OCI-LY7 (cell line): ENCODE data around the gene CDH23. TPM values are rescaled to one million over a fixed set of nuclear protein-coding genes. Genes with fewer than 3 reads are reported as not detected.

Experiments used
- BruUV-seq: library from RNA; stranded (reverse); fragments of 400-500 nt; replicated peaks from 2 replicates; lab custom pipeline; 2021; lab: Mats Ljungman, UMichigan
- CTCF ChIA-PET: fragments of 300-600 bp; sonication (Branson Sonifier 250); formaldehyde crosslinking; loops from one replicate; lab custom pipeline; 2022; ENCODE audit warnings: antibody characterized with exemption; ENCODE audit not compliant: unreplicated experiment; lab: Charles Lee
- POLR2A ChIA-PET: fragments of 300-600 bp; sonication (Branson Sonifier 250); formaldehyde crosslinking; loops from one replicate; lab custom pipeline; 2022; ENCODE audit warnings: antibody characterized with exemption; lab: Charles Lee
- DNase-seq: peaks from one replicate; pipeline ENCODE4 v3.0.0-alpha.2; 2015; ENCODE audit warnings: low spot score
- H2AFZ ChIP-seq: fragments of 200-600 bp; sonication (generic), shearing (Covaris generic); 2 replicates; pipeline ENCODE4 v1.6.1; 2014; ENCODE audit warnings: mild to moderate bottlenecking, antibody characterized with exemption, low read length, moderate library complexity
- H3K27ac ChIP-seq: fragments of 200-600 bp; sonication (generic); 2 replicates; pipeline ENCODE4 v1.5.1; 2014; ENCODE audit warnings: mixed run types, low read depth, mild to moderate bottlenecking, moderate library complexity, low read length, inconsistent platforms; ENCODE audit not compliant: poor library complexity, severe bottlenecking
- H3K36me3 ChIP-seq: fragments of 200-600 bp; sonication (generic); 2 replicates; pipeline ENCODE4 v1.6.1; 2014; ENCODE audit warnings: mild to moderate bottlenecking, antibody characterized with exemption, low read length, moderate library complexity, mixed read lengths; ENCODE audit not compliant: insufficient read depth
- H3K4me1 ChIP-seq: fragments of 200-600 bp; sonication (generic); 2 replicates; pipeline ENCODE4 v1.5.1; 2014; ENCODE audit warnings: mild to moderate bottlenecking, low read length; ENCODE audit not compliant: insufficient read depth, poor library complexity, severe bottlenecking
- H3K4me2 ChIP-seq: fragments of 200-600 bp; sonication (generic); 2 replicates; pipeline ENCODE4 v1.6.1; 2014; ENCODE audit warnings: mild to moderate bottlenecking, low read length
- H3K4me3 ChIP-seq: fragments of 200-600 bp; sonication (generic); 2 replicates; pipeline ENCODE4 v1.5.1; 2014; ENCODE audit warnings: mild to moderate bottlenecking, low read depth, low read length; ENCODE audit not compliant: poor library complexity, severe bottlenecking
- H3K79me2 ChIP-seq: fragments of 200-600 bp; sonication (generic); 2 replicates; pipeline ENCODE4 v1.6.1; 2016; ENCODE audit warnings: low read depth, mild to moderate bottlenecking, low read length, moderate library complexity, mixed read lengths; ENCODE audit not compliant: insufficient read depth
- H3K9me2 ChIP-seq: fragments of 200-600 bp; sonication (generic); 2 replicates; pipeline ENCODE4 v1.6.1; 2016; ENCODE audit warnings: mild to moderate bottlenecking, low read length, mixed read lengths; ENCODE audit not compliant: insufficient read depth
- H3K9me3 ChIP-seq: fragments of 200-600 bp; sonication (generic); 2 replicates; pipeline ENCODE4 v1.6.1; 2014; ENCODE audit warnings: mild to moderate bottlenecking, mixed run types, low read length, mixed read lengths
- H4K20me1 ChIP-seq: fragments of 200-600 bp; sonication (generic); 2 replicates; pipeline ENCODE4 v1.6.1; 2014; ENCODE audit warnings: mild to moderate bottlenecking, antibody characterized with exemption, low read length, moderate library complexity, mixed read lengths; ENCODE audit not compliant: insufficient read depth
- EZH2phosphoT487 ChIP-seq: fragments of 200-600 bp; sonication (generic); IDR thresholded peaks from 2 replicates; pipeline ENCODE4 v1.6.1; 2018; ENCODE audit warnings: low read depth, borderline replicate concordance, mild to moderate bottlenecking, mixed run types, antibody characterized with exemption, low read length, moderate library complexity, mixed read lengths
- intact Hi-C: fragments of 100-400 bp; cut with micrococcal nuclease; formaldehyde crosslinking; loops from one replicate; pipeline ENCODE4 v1.10.0; 2022; ENCODE audit not compliant: unreplicated experiment
- total RNA-seq, 2 experiments: library from RNA; depleted of rRNA in 1 of 2; stranded (reverse); fragments of >200 nt in 1 of 2; shearing (Covaris generic) in 1 of 2; gene quantifications; 2 replicates each; pipeline ENCODE4 v1.2.3, GENCODE V29; 2014 to 2022
- TF ChIP-seq, protein P1 (sequence below): fragments of 200-600 bp; sonication (generic); conservative IDR thresholded peaks from 2 replicates; pipeline ENCODE4 v1.5.1; 2014; ENCODE audit warnings: mild to moderate bottlenecking, antibody characterized with exemption, low read length, moderate library complexity, mixed read lengths

CDH23 gene
- total RNA-seq, 2 experiments from 2014 or later, result 0.92 to 9.9 TPM

- no TSS peak for BruUV-seq
- DNase-seq, result peak; percentile 80
- intact Hi-C loops, result loop anchor here (1.0 to 5.0 kb wide), 5 partner anchors 21 to 500 kb away; partner anchors contain the start of gene VSIR
- Histone ChIP-seq H2AFZ (no peak overlapping the region), H3K4me3 (no peak overlapping the region), H3K27ac (no peak overlapping the region), H3K9me2 (no peaks in the 10 kb centered on the region), H3K79me2 (no peaks in the 10 kb centered on the region), H3K4me2 (no peak overlapping the region), H3K9me3 (no peaks in the 10 kb centered on the region), H3K36me3 (peaks cover 24% of the 10 kb centered on the region), H3K4me1 (peaks cover 6% of the 10 kb centered on the region), H4K20me1 (no peaks in the 10 kb centered on the region)
- CTCF ChIA-PET, result interaction anchor here (0.5 to 1.4 kb wide), 7 partner anchors 34 to 219 kb away, joined by 3 to 5 read pairs (median 4); no protein-coding TSS in a partner anchor
- TF ChIP-seq EZH2phosphoT487, result no peak
- TF ChIP-seq, protein P1, sequence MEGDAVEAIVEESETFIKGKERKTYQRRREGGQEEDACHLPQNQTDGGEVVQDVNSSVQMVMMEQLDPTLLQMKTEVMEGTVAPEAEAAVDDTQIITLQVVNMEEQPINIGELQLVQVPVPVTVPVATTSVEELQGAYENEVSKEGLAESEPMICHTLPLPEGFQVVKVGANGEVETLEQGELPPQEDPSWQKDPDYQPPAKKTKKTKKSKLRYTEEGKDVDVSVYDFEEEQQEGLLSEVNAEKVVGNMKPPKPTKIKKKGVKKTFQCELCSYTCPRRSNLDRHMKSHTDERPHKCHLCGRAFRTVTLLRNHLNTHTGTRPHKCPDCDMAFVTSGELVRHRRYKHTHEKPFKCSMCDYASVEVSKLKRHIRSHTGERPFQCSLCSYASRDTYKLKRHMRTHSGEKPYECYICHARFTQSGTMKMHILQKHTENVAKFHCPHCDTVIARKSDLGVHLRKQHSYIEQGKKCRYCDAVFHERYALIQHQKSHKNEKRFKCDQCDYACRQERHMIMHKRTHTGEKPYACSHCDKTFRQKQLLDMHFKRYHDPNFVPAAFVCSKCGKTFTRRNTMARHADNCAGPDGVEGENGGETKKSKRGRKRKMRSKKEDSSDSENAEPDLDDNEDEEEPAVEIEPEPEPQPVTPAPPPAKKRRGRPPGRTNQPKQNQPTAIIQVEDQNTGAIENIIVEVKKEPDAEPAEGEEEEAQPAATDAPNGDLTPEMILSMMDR, result peak; percentile 97
- POLR2A ChIA-PET, result no interaction called here
Observed at GRCh38 chr10:71812016-71812912, 415.5 kb downstream of the CDH23 start.

DNA sequence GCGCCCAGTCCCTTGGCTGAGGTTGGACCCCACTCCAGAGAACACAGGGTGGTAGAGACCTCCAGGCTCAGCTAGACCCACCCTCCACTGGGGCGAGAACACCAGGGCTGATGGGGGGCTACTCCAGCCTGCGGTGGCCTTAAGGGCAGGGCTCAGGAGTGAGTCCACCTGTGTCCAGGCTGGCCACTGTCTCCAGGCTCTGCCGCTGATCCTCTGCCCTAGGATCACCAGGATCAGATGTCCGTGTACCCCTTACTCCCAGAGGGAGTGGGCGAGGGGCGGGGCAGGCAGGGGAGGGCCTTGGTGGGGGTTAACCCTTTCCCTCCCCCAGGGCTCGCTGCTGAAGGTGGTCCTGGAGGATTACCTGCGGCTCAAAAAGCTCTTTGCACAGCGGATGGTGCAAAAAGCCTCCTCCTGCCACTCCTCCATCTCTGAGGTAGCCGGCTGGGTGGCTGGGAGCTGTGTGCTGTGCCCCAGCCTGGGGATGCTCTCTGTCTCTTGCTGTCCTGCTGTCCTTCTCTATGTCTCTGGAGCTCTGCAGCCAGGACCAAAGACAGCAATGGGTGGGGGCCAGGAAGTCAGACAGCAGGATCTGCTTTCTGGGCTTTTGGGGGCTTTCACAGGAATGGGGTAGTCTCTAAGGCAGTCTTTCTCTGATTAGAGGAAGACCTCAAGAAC, 416.3 kb downstream of the CDH23 start:
- Histone ChIP-seq H3K79me2 (no peaks in the 10 kb centered on the region), H3K4me3 (no peak overlapping the region), H2AFZ (no peak overlapping the region), H3K9me2 (no peaks in the 10 kb centered on the region), H3K4me1 (peaks cover 6% of the 10 kb centered on the region), H3K27ac (no peak overlapping the region), H3K9me3 (no peaks in the 10 kb centered on the region), H3K4me2 (no peak overlapping the region), H3K36me3 (peaks cover 32% of the 10 kb centered on the region), H4K20me1 (no peaks in the 10 kb centered on the region)
- BruUV-seq, result no TSS peak
- no peak for DNase-seq
- TF ChIP-seq EZH2phosphoT487, result no peak
- TF ChIP-seq, protein P1, result no peak
- intact Hi-C loops, result loop anchor here (1.0 to 5.0 kb wide), 5 partner anchors 22 to 501 kb away; partner anchors contain the start of gene VSIR
- ChIA-PET POLR2A (interaction anchor here (0.8 kb wide), 1 partner anchor 65 kb away, joined by 3 read pairs; no protein-coding TSS in a partner anchor), CTCF (interaction anchor here (0.5 to 0.8 kb wide), 4 partner anchors 35 to 219 kb away, joined by 3 to 5 read pairs (median 4); no protein-coding TSS in a partner anchor)
